CD4-positive, alpha-beta T cell treated with Interleukin-12 subunit alpha and Interleukin-12 subunit beta, for 1 hour (primary cell): ENCODE measurements around the gene SEMA5B.

Source experiments
- DNase-seq: peaks from one replicate; pipeline ENCODE4 v3.0.0-alpha.2; 2020

Gene SEMA5B

GRCh38 chr3:122920986-122921385 is 106.6 kb downstream of the SEMA5B start:
- no peak for DNase-seq

DNA sequence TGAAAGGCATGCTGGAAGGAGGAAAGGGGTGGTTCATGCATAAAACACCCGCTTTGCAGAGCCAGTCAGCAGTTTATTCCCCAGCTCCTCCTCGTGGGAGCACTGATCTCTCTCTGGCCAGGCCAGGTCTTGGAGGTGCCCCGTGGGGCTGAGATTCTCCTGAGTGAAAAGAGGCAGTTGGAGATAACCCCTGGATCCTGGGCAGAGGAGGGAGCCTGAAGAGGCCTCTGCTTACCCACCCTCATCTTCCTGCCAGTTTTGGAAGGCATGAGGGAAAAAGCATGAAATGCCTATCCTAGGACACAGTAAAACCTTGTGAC is 108.3 kb downstream of the SEMA5B start:
- DNase-seq = no peak

DNA sequence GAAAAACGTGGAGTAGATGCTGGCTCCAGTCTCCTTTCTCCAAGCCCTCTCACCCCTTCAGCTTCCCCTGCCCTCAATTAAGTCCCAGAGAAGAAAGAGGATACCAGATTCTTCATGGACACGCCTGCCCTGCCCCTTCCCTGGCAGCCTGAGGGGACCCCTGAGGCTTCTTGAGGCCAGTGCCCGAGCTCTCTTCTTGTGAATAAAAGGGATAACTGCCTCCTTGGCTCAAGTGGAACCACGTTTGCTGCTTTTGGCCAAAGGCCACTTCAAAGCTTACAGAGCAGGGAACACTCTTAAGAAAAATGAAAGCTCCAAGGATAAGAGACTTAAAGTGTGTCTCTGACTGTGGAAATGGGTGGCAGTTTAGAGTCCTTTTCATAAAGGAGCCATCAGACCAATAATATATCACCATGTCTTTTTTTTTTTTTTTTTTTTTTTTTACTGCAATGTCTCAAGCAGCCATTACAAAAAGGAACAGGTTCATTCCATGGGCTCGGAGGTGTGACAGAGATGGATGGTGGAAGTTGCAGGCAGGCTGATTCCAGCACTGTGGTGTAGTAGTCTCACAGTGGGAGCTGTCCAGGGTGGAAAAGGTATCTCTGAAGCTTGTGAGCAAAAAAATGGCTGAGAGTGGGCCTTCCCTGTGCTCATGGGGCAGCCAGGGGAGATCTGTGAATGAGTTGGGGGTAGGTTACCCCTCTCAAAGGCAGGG is 108.8 kb downstream of the SEMA5B start:
- no peak for DNase-seq

- no peak for DNase-seq
Measured at GRCh38 chr3:122917412-122917811, 110.2 kb downstream of the SEMA5B start.

GRCh38 chr3:122916580-122916979 is 111.0 kb downstream of the SEMA5B start:
- DNase-seq = no peak

GRCh38 chr3:122916084-122916483 is 111.5 kb downstream of the SEMA5B start:
- no peak for DNase-seq

DNA sequence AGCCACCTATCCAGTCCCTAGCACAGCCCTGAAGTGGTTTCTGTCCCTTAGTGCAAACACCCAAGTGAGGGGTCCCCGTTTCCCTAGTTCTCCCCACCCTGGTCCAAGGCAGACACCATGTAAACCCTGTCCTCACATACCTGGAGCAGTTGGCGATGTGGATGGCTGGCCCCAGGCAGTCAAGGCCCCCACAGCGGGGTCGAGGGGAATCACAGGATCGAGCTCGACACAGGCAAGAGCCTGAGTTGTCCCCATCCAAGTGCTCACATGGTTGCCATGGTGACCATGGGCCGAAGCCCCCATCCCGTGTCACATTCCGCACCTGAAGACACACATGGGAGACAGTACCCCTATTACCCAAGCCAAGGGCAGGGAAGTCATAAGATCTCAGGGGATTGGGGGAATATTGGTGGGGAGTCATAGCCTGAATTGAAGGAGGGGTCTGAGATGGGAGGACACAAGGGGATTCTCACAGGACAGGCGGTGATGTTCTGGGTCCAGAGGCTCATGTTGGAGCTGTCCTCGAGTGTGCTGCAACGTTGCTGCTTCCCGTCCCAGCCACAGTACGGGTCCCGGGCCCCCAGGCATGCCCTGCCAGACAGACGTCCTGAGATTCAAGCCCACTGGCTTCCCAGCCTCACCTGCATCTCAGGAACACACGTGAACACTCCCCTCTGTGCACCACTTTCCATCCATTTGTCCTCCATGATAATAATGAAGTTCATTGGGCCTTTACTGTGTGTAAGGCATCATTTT is 112.1 kb downstream of the SEMA5B start:
- DNase-seq = no peak

- DNase-seq = no peak
Measured at GRCh38 chr3:122913539-122914100, 113.9 kb downstream of the SEMA5B start.

DNA sequence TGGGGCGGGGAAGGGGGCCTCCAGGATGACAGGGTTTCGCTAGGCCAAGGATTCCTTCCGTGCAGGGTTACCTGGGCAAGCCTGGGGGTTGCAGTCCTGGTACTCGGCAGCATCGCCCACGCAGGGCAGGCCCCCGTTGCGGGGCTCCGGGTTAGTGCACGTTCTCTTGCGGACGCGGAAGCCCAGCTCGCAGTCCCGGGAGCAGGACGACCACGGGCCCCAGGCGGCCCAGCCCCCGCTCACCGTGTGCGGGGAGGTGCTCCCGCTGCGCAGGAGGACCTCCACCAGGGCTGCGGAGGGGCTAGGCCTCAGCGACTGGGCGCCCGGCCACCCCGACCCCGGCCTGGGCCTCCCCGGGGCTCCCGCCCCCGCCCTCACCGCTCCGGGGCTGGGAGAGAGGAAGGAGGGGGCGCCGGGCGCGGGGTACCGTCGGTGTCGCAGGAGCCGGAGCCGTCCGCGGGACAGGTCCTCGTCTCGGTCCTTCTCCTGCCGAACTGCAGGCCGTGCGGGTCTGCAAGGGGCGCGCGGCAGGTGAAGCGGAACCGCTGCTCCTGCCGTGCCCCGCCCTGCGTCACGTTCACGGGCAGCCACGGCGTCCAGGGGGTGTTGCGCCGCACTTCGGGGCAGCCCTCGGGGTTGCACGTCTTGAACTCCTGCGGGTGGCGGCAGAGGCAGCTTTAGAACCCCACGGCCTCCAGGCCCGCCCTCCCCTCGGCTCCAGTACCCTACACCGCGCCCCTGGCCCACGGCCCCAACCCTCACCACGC is 114.6 kb downstream of the SEMA5B start:
- no peak for DNase-seq

DNA sequence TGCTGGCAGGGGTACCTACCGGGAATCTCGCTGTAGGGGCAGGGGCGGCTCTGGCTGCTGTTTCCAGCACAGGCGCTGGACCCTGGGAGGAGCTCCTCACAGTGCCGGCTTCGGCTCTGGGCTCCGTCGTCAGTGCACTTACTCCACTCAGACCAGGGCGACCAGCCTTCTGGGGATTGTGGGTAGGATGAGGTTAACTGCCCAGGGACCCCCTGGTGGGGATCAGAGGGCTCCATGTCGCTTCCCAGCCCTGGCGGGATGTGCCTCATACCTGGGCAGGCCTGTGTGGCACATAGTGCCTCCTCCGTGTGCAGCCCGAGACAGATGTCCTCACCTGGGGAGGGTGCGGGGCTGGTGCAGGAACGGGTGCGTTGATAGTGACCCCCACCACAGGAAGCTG is 115.7 kb downstream of the SEMA5B start:
- no peak for DNase-seq

DNA sequence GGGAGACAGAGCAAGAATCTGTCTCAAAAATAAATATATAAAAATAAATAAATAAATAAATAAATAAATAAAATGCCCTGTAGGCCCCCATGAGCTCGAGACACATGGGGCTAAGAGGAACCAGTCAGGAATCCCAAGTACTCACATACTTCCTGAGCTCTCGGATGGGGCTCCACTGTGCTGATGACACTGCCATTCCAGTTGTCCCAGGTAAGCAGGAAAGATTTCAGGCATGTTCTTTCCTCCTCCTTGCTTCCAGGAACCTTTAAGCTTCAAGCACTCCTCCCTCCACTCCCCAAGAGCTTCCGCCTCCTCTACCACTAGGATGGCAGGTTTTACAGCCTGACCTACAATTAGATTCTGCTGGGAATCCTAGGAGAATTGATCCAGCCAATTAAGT is 119.3 kb downstream of the SEMA5B start:
- no peak for DNase-seq

- DNase-seq = no peak
Measured at GRCh38 chr3:122907471-122907870, 120.1 kb downstream of the SEMA5B start.

DNA sequence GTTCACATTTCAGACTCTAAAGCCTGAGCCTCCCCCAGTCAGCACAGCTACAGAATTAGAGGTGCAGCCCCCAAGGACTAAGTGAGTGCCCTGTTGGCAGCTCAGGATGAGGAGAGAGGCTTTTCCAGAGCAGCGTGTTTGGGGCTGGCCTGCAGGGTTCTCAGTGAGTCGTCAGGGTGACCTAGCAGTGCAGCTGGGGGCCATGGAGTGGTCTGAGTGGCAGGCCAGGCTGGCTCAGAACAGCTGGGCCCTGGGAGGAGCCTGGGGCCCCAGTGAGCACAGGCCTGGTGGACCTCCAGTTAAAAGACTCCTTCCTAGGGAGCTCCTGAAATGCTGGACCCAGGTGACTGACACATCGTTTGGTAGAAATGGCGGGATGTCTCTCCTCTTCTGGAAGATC is 124.4 kb downstream of the SEMA5B start:
- no peak for DNase-seq

DNA sequence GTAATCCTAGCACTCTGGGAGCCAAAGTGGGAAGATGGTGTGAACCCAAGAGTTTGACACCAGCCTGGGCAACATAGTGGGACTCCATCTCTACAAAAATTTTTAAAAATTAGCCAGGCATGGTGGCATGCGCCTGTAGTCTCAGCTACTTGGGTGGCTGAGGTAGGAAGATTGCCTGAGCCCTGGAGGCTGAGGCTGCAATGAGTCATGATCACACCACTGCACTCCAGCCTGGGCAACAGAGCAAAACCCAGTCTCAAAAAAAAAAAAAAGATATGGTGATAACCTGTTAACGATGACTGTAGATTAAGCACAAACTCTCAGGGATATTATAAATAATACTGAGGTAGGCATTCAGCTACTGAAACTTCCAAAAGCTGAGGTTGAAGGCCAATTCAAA is 125.2 kb downstream of the SEMA5B start:
- DNase-seq = no peak

GRCh38 chr3:122898298-122898697 is 129.3 kb downstream of the SEMA5B start:
- DNase-seq = no peak

DNA sequence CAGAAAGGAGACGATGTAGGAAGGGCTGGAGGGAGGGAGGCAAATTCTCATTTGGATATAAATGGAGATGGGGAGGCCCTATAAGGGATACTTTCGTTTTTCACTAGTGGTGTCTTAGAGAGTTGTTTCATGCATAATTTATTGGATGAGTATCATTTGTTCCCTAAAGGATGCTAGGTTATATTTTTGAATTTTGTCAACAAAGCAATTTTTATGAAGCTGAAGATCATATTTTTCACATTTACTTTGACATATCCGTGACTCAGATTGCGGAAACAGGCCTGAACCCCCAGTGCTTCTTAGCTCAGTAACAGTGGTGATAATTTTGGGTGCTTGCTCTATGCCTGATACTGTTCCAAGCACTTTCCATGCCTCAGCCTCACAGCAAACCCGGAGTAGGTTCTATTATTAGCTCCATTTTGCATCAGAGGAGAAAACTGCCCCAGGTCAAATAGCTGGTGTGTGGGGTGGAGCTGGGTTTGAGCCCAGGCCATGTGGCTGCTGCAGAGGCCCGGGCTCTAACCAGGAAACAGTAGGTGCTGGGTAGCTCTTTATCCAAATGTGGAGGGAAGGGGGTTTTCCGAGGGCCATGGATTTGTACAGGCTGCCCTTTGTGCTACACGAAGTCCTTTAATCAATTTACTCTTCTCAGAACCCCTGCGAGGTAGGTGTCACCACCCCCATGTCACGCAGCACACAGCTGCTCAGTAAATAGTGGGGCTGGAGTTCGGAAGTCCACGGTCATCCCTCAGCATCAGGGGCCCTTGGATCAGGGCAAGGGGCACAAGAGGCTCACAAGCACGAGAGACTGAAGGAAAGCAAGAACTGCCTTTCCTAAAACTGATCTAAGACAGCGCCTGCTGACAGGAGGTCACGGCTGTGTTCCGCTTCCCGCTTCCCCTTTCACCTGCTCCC is 133.6 kb downstream of the SEMA5B start:
- DNase-seq = no peak

DNA sequence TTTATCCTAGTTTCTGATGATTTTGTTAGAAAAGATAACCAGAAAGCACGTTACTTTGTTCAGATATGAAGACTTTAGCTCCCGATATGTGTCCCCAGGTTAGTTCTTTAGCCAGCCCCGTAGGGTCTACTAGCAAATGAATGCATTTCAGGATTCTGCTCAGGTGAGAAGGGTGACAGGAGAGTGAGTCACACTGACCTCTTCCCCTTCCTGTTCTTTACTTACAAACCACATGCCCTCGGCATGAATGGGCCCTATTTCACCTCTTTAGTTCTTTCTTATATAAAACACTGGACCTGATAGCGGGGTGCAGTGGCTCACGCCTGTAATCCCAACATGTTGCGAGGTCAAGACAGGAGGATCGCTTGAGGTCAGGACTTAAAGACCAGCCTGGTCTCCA is 134.3 kb downstream of the SEMA5B start:
- no peak for DNase-seq

GRCh38 chr3:122892118-122892960 is 135.2 kb downstream of the SEMA5B start:
- DNase-seq = no peak

- DNase-seq = no peak
Measured at GRCh38 chr3:122890720-122891220, 136.8 kb downstream of the SEMA5B start.

DNA sequence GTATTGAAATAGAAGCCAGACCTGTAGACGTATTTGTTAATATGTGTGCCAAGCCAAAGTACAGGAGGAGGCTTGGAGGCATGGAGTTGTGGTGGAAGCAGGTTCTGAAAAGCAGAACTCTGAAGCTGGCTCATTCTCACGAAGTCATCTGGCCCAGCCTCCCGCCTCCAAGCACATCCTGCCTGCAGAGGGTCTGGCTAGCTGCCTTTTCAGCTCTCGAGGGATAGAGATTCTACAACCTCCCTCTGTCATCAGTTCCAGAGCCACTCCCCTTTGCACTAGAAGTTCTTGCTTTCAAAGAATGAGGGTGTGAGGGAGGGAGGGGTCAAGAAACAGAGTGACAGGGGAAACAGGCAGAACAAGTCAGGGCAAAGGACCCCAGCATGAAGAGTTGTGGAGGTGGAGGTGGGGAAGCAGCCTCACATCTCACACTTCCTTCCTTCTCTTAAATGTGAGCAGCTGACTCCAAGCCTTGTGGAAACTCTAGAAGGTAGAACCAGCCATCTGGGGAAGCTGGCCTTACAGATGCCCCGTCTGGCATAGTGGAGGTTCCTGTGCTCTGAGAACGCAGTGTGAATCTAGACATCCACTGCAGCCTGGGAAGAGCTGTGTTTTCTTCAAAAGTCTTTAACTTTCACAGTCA is 137.4 kb downstream of the SEMA5B start:
- no peak for DNase-seq

DNA sequence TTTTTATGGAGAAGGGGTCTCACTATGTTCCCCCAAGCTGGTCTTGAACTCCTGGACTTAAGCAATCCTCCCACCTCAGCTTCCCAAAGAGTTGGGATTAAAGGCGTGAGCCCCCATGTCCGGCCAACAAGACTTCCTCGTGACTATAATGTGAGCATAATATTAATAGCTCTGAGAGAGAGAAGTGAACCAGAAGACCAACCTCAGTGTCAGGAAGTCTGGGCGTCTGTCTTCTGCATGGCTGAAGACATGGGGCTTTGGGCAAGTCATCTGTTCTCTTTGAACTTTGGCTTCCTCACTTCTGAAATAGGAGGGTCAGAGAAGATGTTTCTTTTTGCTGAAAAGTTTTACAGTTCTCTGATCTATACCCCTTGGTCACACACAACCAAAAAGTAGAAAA is 140.6 kb downstream of the SEMA5B start:
- DNase-seq = no peak
